Esophagus muscularis mucosa (tissue), 4 donors: ENCODE measurements around the gene CHST7. TPM values are rescaled to one million over a fixed set of nuclear protein-coding genes. Genes with fewer than 3 reads are reported as not detected.

ENCODE experiments used
- DNase-seq: peaks from one replicate; pipeline ENCODE4 v3.0.0-alpha.2; 2017; ENCODE audit errors: extremely low spot score
- H3K27ac ChIP-seq, 4 donors: fragments of 200-600 bp; sonication (generic); replicated peaks in 1 of 4; 1 replicate in 3 of 4; 2 replicates in 1 of 4; pipeline ENCODE4 v1.5.1; 2016 to 2019; ENCODE audit warnings: mild to moderate bottlenecking in 1 of 4
- H3K27me3 ChIP-seq, 4 donors: fragments of 200-600 bp; sonication (generic); one replicate each; pipeline versions ENCODE4 v1.5.1 to v1.6.0; 2016 to 2019
- H3K36me3 ChIP-seq, 4 donors: fragments of 200-600 bp; sonication (generic); one replicate each; pipeline ENCODE4 v1.5.1; 2016 to 2019
- H3K4me1 ChIP-seq, 4 donors: fragments of 200-600 bp; sonication (generic); one replicate each; pipeline ENCODE4 v1.5.1; 2016 to 2019
- H3K4me3 ChIP-seq, 4 donors: fragments of 200-600 bp; sonication (generic); 1 replicate in 2 of 4; 2 replicates in 2 of 4; pipeline ENCODE4 v1.5.1; 2016 to 2019; ENCODE audit warnings: mild to moderate bottlenecking in 4 of 4, moderate library complexity in 1 of 4
- H3K9me3 ChIP-seq, 4 donors: fragments of 200-600 bp; sonication (generic); 1 replicate in 3 of 4; 2 replicates in 1 of 4; pipeline ENCODE4 v1.5.1; 2016 to 2019
- CTCF ChIP-seq, 3 experiments: fragments of 200-600 bp in 2 of 3; fragments of 450-650 bp in 1 of 3; sonication (generic) in 2 of 3; IDR thresholded peaks; one replicate each; pipeline ENCODE4 v1.5.1; 2017 to 2019; ENCODE audit warnings: antibody characterized with exemption in 3 of 3, mild to moderate bottlenecking in 2 of 3, moderate library complexity in 1 of 3
- EP300 ChIP-seq: sonication (generic); formaldehyde crosslinking; IDR thresholded peaks from one replicate; pipeline ENCODE4 v1.6.1; 2017; ENCODE audit warnings: antibody characterized with exemption
- POLR2A ChIP-seq: fragments of 450-650 bp; IDR thresholded peaks from one replicate; pipeline ENCODE4 v1.6.1; 2017; ENCODE audit warnings: antibody characterized with exemption, moderate library complexity, mild to moderate bottlenecking, low read depth
- POLR2AphosphoS5 ChIP-seq, 2 donors: sonication (generic); formaldehyde crosslinking; IDR thresholded peaks; one replicate each; pipeline ENCODE4 v1.6.1; 2017; ENCODE audit warnings: antibody characterized with exemption in 2 of 2
- WGBS: methylation state at CpG from one replicate; pipeline ENCODE4 v1.1.5; 2018; 5-methylcytosine and 5-hydroxymethylcytosine counted together
- intact Hi-C: fragments of 100-400 bp; cut with DNase I; formaldehyde crosslinking; loops from one replicate; pipeline ENCODE4 v1.15.1; 2023
- total RNA-seq, 4 donors: library from RNA; depleted of rRNA; stranded (reverse); fragments of >200 nt; gene quantifications; one replicate each; pipeline versions ENCODE4 v1.1.0 to v1.2.1, GENCODE V29; 2016

CHST7 gene
- total RNA-seq, 4 donors from 2014 or later: 12.5 to 20.6 (median 17.2) TPM

GRCh38 chrX:46611658-46612362 is 38.2 kb downstream of the CHST7 start:
- Histone ChIP-seq H3K27ac (no peak overlapping the region), H3K4me3 (no peak overlapping the region), H3K36me3 (no peaks in the 10 kb centered on the region), H3K9me3 (no peaks in the 10 kb centered on the region), H3K4me1 (no peaks in the 10 kb centered on the region), H3K27me3 (no peaks in the 10 kb centered on the region)
- intact Hi-C loops: no loop called here
- 81% methylated on average over 13 of the region's 13 CpGs for WGBS
- no peak for DNase-seq
- TF ChIP-seq POLR2A (no peak), EP300 (no peak), POLR2AphosphoS5 (IDR thresholded peaks at IDR 0.05) (no peak), CTCF (IDR thresholded peaks at IDR 0.05) (no peak)

- Histone ChIP-seq H3K27ac (no peak overlapping the region), H3K27me3 (no peaks in the 10 kb centered on the region), H3K9me3 (peaks cover 0 to 11% (median 0%) of the 10 kb centered on the region in 4 donors), H3K4me1 (no peaks in the 10 kb centered on the region), H3K4me3 (no peak overlapping the region), H3K36me3 (no peaks in the 10 kb centered on the region)
- TF ChIP-seq EP300 (no peak), POLR2A (no peak)
- intact Hi-C loops: no loop called here
- DNase-seq: no peak
Measured at GRCh38 chrX:46617906-46618305, 44.3 kb downstream of the CHST7 start.

- no peak for DNase-seq
- no peaks in the 10 kb centered on the region for H3K27me3 ChIP-seq
- TF ChIP-seq POLR2A (no peak), EP300 (no peak), POLR2AphosphoS5 (IDR thresholded peaks at IDR 0.05) (no peak), CTCF (IDR thresholded peaks at IDR 0.05) (no peak)
- H3K27ac ChIP-seq: no peak overlapping the region
- intact Hi-C loops: no loop called here
- H3K4me3 ChIP-seq: no peak overlapping the region
- H3K9me3 ChIP-seq: peaks cover 0 to 11% (median 0%) of the 10 kb centered on the region in 4 donors
- no peaks in the 10 kb centered on the region for H3K4me1 ChIP-seq
- H3K36me3 ChIP-seq: no peaks in the 10 kb centered on the region
Measured at GRCh38 chrX:46618947-46619346, 45.4 kb downstream of the CHST7 start.

- H3K4me1 ChIP-seq: no peaks in the 10 kb centered on the region
- no peaks in the 10 kb centered on the region for H3K27me3 ChIP-seq
- DNase-seq: no peak
- no peak overlapping the region for H3K4me3 ChIP-seq
- no peaks in the 10 kb centered on the region for H3K36me3 ChIP-seq
- no peak for TF ChIP-seq POLR2AphosphoS5 (IDR thresholded peaks at IDR 0.05)
- TF ChIP-seq POLR2A: no peak
- no peak for TF ChIP-seq EP300
- TF ChIP-seq CTCF (IDR thresholded peaks at IDR 0.05): no peak
- 75% methylated on average over 4 of the region's 4 CpGs for WGBS
- intact Hi-C loops: no loop called here
- peaks cover 0 to 11% (median 0%) of the 10 kb centered on the region in 4 donors for H3K9me3 ChIP-seq
- H3K27ac ChIP-seq: no peak overlapping the region
Measured at GRCh38 chrX:46620505-46620904, 46.9 kb downstream of the CHST7 start.

GRCh38 chrX:46621572-46621971 is 48.0 kb downstream of the CHST7 start:
- Histone ChIP-seq H3K27ac (no peak overlapping the region), H3K4me3 (no peak overlapping the region), H3K9me3 (peaks cover 0 to 11% (median 0%) of the 10 kb centered on the region in 4 donors), H3K4me1 (peaks cover 0 to under 1% (median 0%) of the 10 kb centered on the region in 4 donors), H3K36me3 (no peaks in the 10 kb centered on the region), H3K27me3 (no peaks in the 10 kb centered on the region)
- TF ChIP-seq POLR2A (no peak), POLR2AphosphoS5 (IDR thresholded peaks at IDR 0.05) (no peak), CTCF (IDR thresholded peaks at IDR 0.05) (no peak), EP300 (no peak)
- WGBS: 71% methylated on average over 3 of the region's 3 CpGs
- intact Hi-C loops: no loop called here
- DNase-seq: no peak
